ENCODE data around the gene CHRM1.

DNA sequence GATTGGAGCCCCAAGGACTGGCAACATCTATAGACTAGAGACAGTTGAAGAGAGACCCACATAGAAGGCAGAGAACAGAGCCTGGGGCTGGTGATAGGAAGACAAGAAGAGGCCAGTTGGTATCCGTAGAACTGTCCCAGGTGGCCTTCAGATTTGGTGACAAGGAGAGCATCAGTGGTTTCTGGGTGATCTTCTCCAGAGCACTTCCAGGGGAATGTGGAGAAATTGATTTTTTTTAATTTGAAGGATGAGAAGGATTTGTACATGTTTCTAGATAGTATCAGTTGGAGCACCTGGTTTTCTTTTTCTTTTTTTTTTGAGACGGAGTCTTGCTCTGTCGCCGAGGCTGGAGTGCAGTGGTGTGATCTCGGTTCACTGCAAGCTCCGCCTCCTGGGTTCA lies 25.7 kb downstream of the CHRM1 start:
- TF ChIP-seq ARHGAP35 (CRISPR knock-in tag; IDR thresholded peaks at IDR 0.05; ENCODE audit: borderline replicate concordance) = no peak
- TF ChIP-seq GMEB1 (CRISPR knock-in tag; IDR thresholded peaks at IDR 0.05; ENCODE audit: borderline replicate concordance) = no peak
- no peak for TF ChIP-seq ZNF558 (CRISPR knock-in tag; IDR thresholded peaks at IDR 0.05; ENCODE audit: borderline replicate concordance)
- no peak for TF ChIP-seq ZNF441 (CRISPR knock-in tag; IDR thresholded peaks at IDR 0.05; ENCODE audit: borderline replicate concordance)
- no peak for TF ChIP-seq ZNF382 (CRISPR knock-in tag; IDR thresholded peaks at IDR 0.05; ENCODE audit: borderline replicate concordance)
- no peak for TF ChIP-seq REST (IDR thresholded peaks at IDR 0.05; ENCODE audit: borderline replicate concordance in 1 of 2, low read depth in 1 of 2, low read length in 2 of 2)
- TF ChIP-seq HHEX (CRISPR knock-in tag; IDR thresholded peaks at IDR 0.05) = no peak
- no peak for TF ChIP-seq TBP (CRISPR knock-in tag; IDR thresholded peaks at IDR 0.05)
- TF ChIP-seq PRPF4 (IDR thresholded peaks at IDR 0.05; ENCODE audit: low read depth, low read length, poor library complexity, severe bottlenecking) = no peak
- no peak for TF ChIP-seq CTCF (CRISPR knock-in tag; IDR thresholded peaks at IDR 0.05)
- TF ChIP-seq HDAC2 (CRISPR knock-in tag; IDR thresholded peaks at IDR 0.05) = no peak
- no peak for TF ChIP-seq ZZZ3 (CRISPR knock-in tag; IDR thresholded peaks at IDR 0.05; ENCODE audit: borderline replicate concordance)
- TF ChIP-seq FOXC1 (CRISPR knock-in tag; IDR thresholded peaks at IDR 0.05; ENCODE audit: borderline replicate concordance) = no peak
- TF ChIP-seq TFE3 (CRISPR knock-in tag; IDR thresholded peaks at IDR 0.05) = no peak

Data from HepG2 (cell line).